HepG2 (cell line): ENCODE data around the gene TCF20. TPM values are rescaled to one million over a fixed set of nuclear protein-coding genes. Genes with fewer than 3 reads are reported as not detected.

Experiments
- HNF4A ChIP-seq: sonication (generic); formaldehyde crosslinking; IDR thresholded peaks from 2 replicates; pipeline ENCODE4 v1.4.0; 2020; ENCODE audit warnings: missing genetic modification reagents
- HOMEZ ChIP-seq: IDR thresholded peaks from 2 replicates; pipeline ENCODE4 v1.6.1; 2016; ENCODE audit warnings: low read depth
- IKZF5 ChIP-seq: IDR thresholded peaks from 2 replicates; pipeline ENCODE4 v1.6.1; 2018; ENCODE audit warnings: missing genetic modification reagents, mild to moderate bottlenecking, missing compliant biosample characterization
- IRF9 ChIP-seq: sonication (generic); formaldehyde crosslinking; IDR thresholded peaks from 2 replicates; pipeline ENCODE4 v1.8.0; 2022; ENCODE audit warnings: missing genetic modification reagents, mild to moderate bottlenecking, borderline replicate concordance
- KIAA2018 ChIP-seq: sonication (generic); formaldehyde crosslinking; IDR thresholded peaks from 2 replicates; pipeline ENCODE4 v1.5.0; 2020; ENCODE audit warnings: mild to moderate bottlenecking, missing genetic modification reagents, borderline replicate concordance
- KLF16 ChIP-seq, 2 experiments: sonication (generic) in 1 of 2; formaldehyde crosslinking in 1 of 2; IDR thresholded peaks; 2 replicates each; pipeline versions ENCODE4 v1.6.1 to v1.8.0; 2016 to 2023; ENCODE audit warnings: missing genetic modification reagents in 2 of 2, missing compliant biosample characterization in 1 of 2
- MIXL1 ChIP-seq: IDR thresholded peaks from 2 replicates; pipeline ENCODE4 v1.6.1; 2016
- POGZ ChIP-seq: sonication (generic); formaldehyde crosslinking; IDR thresholded peaks from 2 replicates; pipeline ENCODE4 v1.4.0; 2020; ENCODE audit warnings: mild to moderate bottlenecking, missing genetic modification reagents
- TCF7L2 ChIP-seq: IDR thresholded peaks from 2 replicates; pipeline ENCODE4 v1.6.1; 2011; ENCODE audit warnings: mild to moderate bottlenecking, low read depth, low read length, moderate library complexity
- TEAD2 ChIP-seq: sonication (generic); formaldehyde crosslinking; IDR thresholded peaks from 2 replicates; pipeline ENCODE4 v1.9.0; 2021; ENCODE audit warnings: missing genetic modification reagents
- TSC22D2 ChIP-seq: sonication (generic); formaldehyde crosslinking; IDR thresholded peaks from 2 replicates; pipeline ENCODE4 v1.5.1; 2020; ENCODE audit warnings: missing genetic modification reagents, mild to moderate bottlenecking, borderline replicate concordance
- ZMAT3 ChIP-seq: sonication (generic); formaldehyde crosslinking; conservative IDR thresholded peaks from 2 replicates; pipeline ENCODE4 v1.7.0; 2021; ENCODE audit warnings: missing genetic modification reagents
- ZNF225 ChIP-seq: sonication (generic); formaldehyde crosslinking; IDR thresholded peaks from 2 replicates; pipeline ENCODE4 v1.4.0; 2020; ENCODE audit warnings: mild to moderate bottlenecking, missing genetic modification reagents
- ZNF282 ChIP-seq: fragments of 450-650 bp; IDR thresholded peaks from 2 replicates; pipeline ENCODE4 v1.6.1; 2018; ENCODE audit not compliant: partially characterized antibody
- ZNF333 ChIP-seq: sonication (generic); formaldehyde crosslinking; IDR thresholded peaks from 2 replicates; pipeline ENCODE4 v1.4.0; 2020; ENCODE audit warnings: mild to moderate bottlenecking, missing genetic modification reagents, borderline replicate concordance
- ZNF674 ChIP-seq: sonication (generic); formaldehyde crosslinking; IDR thresholded peaks from 2 replicates; pipeline ENCODE4 v1.5.0; 2020; ENCODE audit warnings: low read depth, mild to moderate bottlenecking, missing genetic modification reagents
- polyA plus RNA-seq, 8 experiments: library from polyadenylated mRNA; depleted of rRNA in 3 of 8; stranded (reverse) in 7 of 8; unstranded in 1 of 8; fragments of >200 nt; fragmentation: Illumina TruSeq in 4 of 8; extraction: Trizol in 4 of 8; gene quantifications; 2 replicates each; pipeline versions ENCODE4 v1.2.1 to v1.2.3, GENCODE V29; 2011 to 2016; ENCODE audit warnings: low read depth in 4 of 8, missing spikeins in 1 of 8, mixed read lengths in 1 of 8; ENCODE audit not compliant: insufficient read depth in 1 of 8
- total RNA-seq, 5 experiments: library from RNA; depleted of rRNA; stranded (reverse); fragments of >200 nt; fragmentation: Illumina TruSeq; extraction: Trizol; gene quantifications; 2 replicates each; pipeline ENCODE4 v1.2.3, GENCODE V29; 2016; ENCODE audit warnings: low read depth in 1 of 5

The TCF20 gene
- total and polyA plus RNA-seq, 2 of the 13 experiments (the other 11 are each of a cell fraction or from before 2014, with no cell fraction given): 12.8 to 23.7 TPM

- TF ChIP-seq KLF16 (CRISPR knock-in tag; IDR thresholded peaks at IDR 0.05): peak in 1 of 2 experiments; percentile 82; a peak in 2 of 4 replicates
- no peak for TF ChIP-seq HOMEZ (CRISPR knock-in tag)
- no peak for TF ChIP-seq TCF7L2
- 0 out of 2 replicates have a peak, but pooled peaks have one; percentile 63 for TF ChIP-seq TEAD2
- peak; percentile 31; the same call in 1 of the 2 replicates for TF ChIP-seq MIXL1 (CRISPR knock-in tag)
- TF ChIP-seq ZNF674 (CRISPR knock-in tag): no peak
- TF ChIP-seq HNF4A (CRISPR knock-in tag): no peak
- no peak for TF ChIP-seq KIAA2018 (CRISPR knock-in tag)
- TF ChIP-seq IRF9 (CRISPR knock-in tag): peak; percentile 41; the same call in 1 of the 2 replicates
- no peak for TF ChIP-seq ZNF282
- TF ChIP-seq POGZ (CRISPR knock-in tag): no peak
- TF ChIP-seq IKZF5 (CRISPR knock-in tag): peak; percentile 50; the same call in 1 of the 2 replicates
- TF ChIP-seq ZMAT3 (CRISPR knock-in tag): 0 out of 2 replicates have a peak, but pooled peaks have one; percentile 56
- 0 out of 2 replicates have a peak, but pooled peaks have one; percentile 60 for TF ChIP-seq ZNF333 (CRISPR knock-in tag)
- 0 out of 2 replicates have a peak, but pooled peaks have one; percentile 25 for TF ChIP-seq ZNF225
- peak; percentile 96 for TF ChIP-seq TSC22D2 (CRISPR knock-in tag)
Measured at GRCh38 chr22:42294034-42294985, 23.9 kb upstream of the TCF20 start (continued).
